HepG2 (cell line): ENCODE results near the gene GLCE. TPM values are rescaled to one million over a fixed set of nuclear protein-coding genes. Genes with fewer than 3 reads are reported as not detected.

Source experiments
- BCL6 ChIP-seq: IDR thresholded peaks from 2 replicates; pipeline ENCODE4 v1.6.1; 2016; ENCODE audit warnings: missing genetic modification reagents, missing compliant biosample characterization
- CEBPB ChIP-seq: IDR thresholded peaks from 2 replicates; pipeline ENCODE4 v1.6.1; 2011; ENCODE audit warnings: low read depth, low read length, improper control_type of control experiment, borderline replicate concordance
- CEBPG ChIP-seq: IDR thresholded peaks from 2 replicates; pipeline ENCODE4 v1.6.1; 2016
- HNF4G ChIP-seq, 2 experiments: sonication (generic) in 1 of 2; formaldehyde crosslinking in 1 of 2; IDR thresholded peaks; 2 replicates each; pipeline versions ENCODE4 v1.4.0 to v1.6.1; 2011 to 2020; ENCODE audit warnings: borderline replicate concordance in 2 of 2, low read depth in 2 of 2, mild to moderate bottlenecking in 2 of 2, low read length in 1 of 2, missing genetic modification reagents in 1 of 2, moderate library complexity in 1 of 2
- HNRNPH1 ChIP-seq: fragments of 200-400 bp; formaldehyde crosslinking; optimal IDR thresholded peaks from 2 replicates; pipeline ENCODE3; 2017; ENCODE audit warnings: mild to moderate bottlenecking, low read depth, low read length
- IRF2 ChIP-seq: IDR thresholded peaks from 2 replicates; pipeline ENCODE4 v1.6.1; 2018; ENCODE audit warnings: missing genetic modification reagents, missing compliant biosample characterization
- KDM5A ChIP-seq: fragments of 200-600 bp; sonication (generic); IDR thresholded peaks from 2 replicates; pipeline ENCODE4 v1.7.0; 2018; ENCODE audit warnings: antibody characterized with exemption, mild to moderate bottlenecking, low read length, borderline replicate concordance
- KLF9 ChIP-seq: IDR thresholded peaks from 2 replicates; pipeline ENCODE4 v1.6.1; 2016; ENCODE audit warnings: low read depth
- NFIC ChIP-seq: IDR thresholded peaks from 2 replicates; pipeline ENCODE4 v1.6.1; 2012; ENCODE audit warnings: mild to moderate bottlenecking, low read length, inconsistent platforms
- RAD51 ChIP-seq: fragments of 450-650 bp; IDR thresholded peaks from 2 replicates; pipeline ENCODE4 v1.6.1; 2016; ENCODE audit warnings: borderline replicate concordance
- SOX13 ChIP-seq, 3 experiments: fragments of 450-650 bp in 1 of 3; sonication (generic) in 1 of 3; formaldehyde crosslinking in 1 of 3; IDR thresholded peaks in 2 of 3; conservative IDR thresholded peaks in 1 of 3; 2 replicates each; pipeline versions ENCODE4 v1.5.0 to v1.6.1; 2016 to 2020; ENCODE audit warnings: antibody characterized with exemption in 1 of 3, mild to moderate bottlenecking in 1 of 3, missing compliant biosample characterization in 1 of 3, missing genetic modification reagents in 1 of 3, moderate library complexity in 1 of 3
- SP2 ChIP-seq: sonication (generic); formaldehyde crosslinking; IDR thresholded peaks from 2 replicates; pipeline ENCODE4 v1.5.1; 2020; ENCODE audit warnings: mild to moderate bottlenecking, missing genetic modification reagents
- TCF7 ChIP-seq: sonication (generic); IDR thresholded peaks from 2 replicates; pipeline ENCODE4 v1.6.1; 2016; ENCODE audit warnings: antibody characterized with exemption, low read depth
- TFAP4 ChIP-seq: sonication (generic); IDR thresholded peaks from 2 replicates; pipeline ENCODE4 v1.6.1; 2016; ENCODE audit warnings: low read depth, borderline replicate concordance
- TFE3 ChIP-seq: IDR thresholded peaks from 2 replicates; pipeline ENCODE4 v1.6.1; 2016
- XRCC5 ChIP-seq: fragments of 200-400 bp; formaldehyde crosslinking; optimal IDR thresholded peaks from 2 replicates; pipeline ENCODE3; 2017; ENCODE audit warnings: mild to moderate bottlenecking, low read length
- YEATS2 ChIP-seq: sonication (generic); formaldehyde crosslinking; IDR thresholded peaks from 2 replicates; pipeline ENCODE4 v1.4.0; 2020; ENCODE audit warnings: missing genetic modification reagents, borderline replicate concordance
- ZBTB2 ChIP-seq: sonication (generic); formaldehyde crosslinking; IDR thresholded peaks from 2 replicates; pipeline ENCODE4 v1.8.0; 2022; ENCODE audit warnings: low read depth, missing genetic modification reagents
- ZBTB7A ChIP-seq: sonication (generic); formaldehyde crosslinking; IDR thresholded peaks from 2 replicates; pipeline ENCODE4 v1.8.0; 2022; ENCODE audit warnings: mild to moderate bottlenecking, missing genetic modification reagents
- ZFX ChIP-seq: sonication (generic); formaldehyde crosslinking; IDR thresholded peaks from 2 replicates; pipeline ENCODE4 v1.4.0; 2020; ENCODE audit warnings: mild to moderate bottlenecking, low read depth, missing genetic modification reagents, moderate library complexity
- ZNF12 ChIP-seq: sonication (generic); formaldehyde crosslinking; IDR thresholded peaks from 2 replicates; pipeline ENCODE4 v1.5.0; 2020; ENCODE audit warnings: missing genetic modification reagents
- ZNF18 ChIP-seq: sonication (generic); formaldehyde crosslinking; IDR thresholded peaks from 2 replicates; pipeline ENCODE4 v1.8.0; 2022; ENCODE audit warnings: mild to moderate bottlenecking, missing genetic modification reagents; ENCODE audit not compliant: insufficient replicate concordance
- ZNF501 ChIP-seq: sonication (generic); formaldehyde crosslinking; IDR thresholded peaks from 2 replicates; pipeline ENCODE4 v1.5.1; 2020; ENCODE audit warnings: mild to moderate bottlenecking, moderate library complexity, missing genetic modification reagents
- ZNF562 ChIP-seq: sonication (generic); formaldehyde crosslinking; IDR thresholded peaks from 2 replicates; pipeline ENCODE4 v1.8.0; 2022; ENCODE audit warnings: missing genetic modification reagents, borderline replicate concordance
- ZNF619 ChIP-seq: sonication (generic); formaldehyde crosslinking; IDR thresholded peaks from 2 replicates; pipeline ENCODE4 v1.4.0; 2020; ENCODE audit warnings: mild to moderate bottlenecking, missing genetic modification reagents
- ZNF740 ChIP-seq: sonication (generic); formaldehyde crosslinking; IDR thresholded peaks from 2 replicates; pipeline ENCODE4 v1.4.0; 2020; ENCODE audit warnings: missing genetic modification reagents
- ZNF777 ChIP-seq: sonication (generic); formaldehyde crosslinking; IDR thresholded peaks from 2 replicates; pipeline ENCODE4 v1.4.0; 2020; ENCODE audit warnings: missing genetic modification reagents
- polyA plus RNA-seq, 8 experiments: library from polyadenylated mRNA; depleted of rRNA in 3 of 8; stranded (reverse) in 7 of 8; unstranded in 1 of 8; fragments of >200 nt; fragmentation: Illumina TruSeq in 4 of 8; extraction: Trizol in 4 of 8; gene quantifications; 2 replicates each; pipeline versions ENCODE4 v1.2.1 to v1.2.3, GENCODE V29; 2011 to 2016; ENCODE audit warnings: low read depth in 4 of 8, missing spikeins in 1 of 8, mixed read lengths in 1 of 8; ENCODE audit not compliant: insufficient read depth in 1 of 8
- total RNA-seq, 5 experiments: library from RNA; depleted of rRNA; stranded (reverse); fragments of >200 nt; fragmentation: Illumina TruSeq; extraction: Trizol; gene quantifications; 2 replicates each; pipeline ENCODE4 v1.2.3, GENCODE V29; 2016; ENCODE audit warnings: low read depth in 1 of 5

Gene GLCE
- total and polyA plus RNA-seq, 2 of the 13 experiments (the other 11 are each of a cell fraction or from before 2014, with no cell fraction given) = 12.9 to 23.4 TPM

- no peak for TF ChIP-seq ZNF777 (CRISPR knock-in tag)
- no peak for TF ChIP-seq RAD51
- no peak for TF ChIP-seq ZBTB2 (CRISPR knock-in tag)
- TF ChIP-seq ZFX (CRISPR knock-in tag) = no peak
- TF ChIP-seq ZNF12 (CRISPR knock-in tag) = no peak
- peak; percentile 97 for TF ChIP-seq SOX13 (IDR thresholded peaks at IDR 0.05)
- TF ChIP-seq SOX13 (CRISPR knock-in tag; conservative IDR thresholded peaks at IDR 0.05 in 1 of 2, IDR thresholded peaks at IDR 0.05 in 1 of 2) = peak in 1 of 2 experiments; percentile 99; a peak in 2 of 4 replicates
- no peak for TF ChIP-seq HNRNPH1
- TF ChIP-seq XRCC5 = peak; percentile 66
- peak; percentile 97 for TF ChIP-seq HNF4G (IDR thresholded peaks at IDR 0.05; ENCODE audit: borderline replicate concordance, low read depth, low read length)
- TF ChIP-seq HNF4G (CRISPR knock-in tag; IDR thresholded peaks at IDR 0.05; ENCODE audit: borderline replicate concordance, low read depth) = peak; percentile 95
- TF ChIP-seq CEBPG (CRISPR knock-in tag) = peak; percentile 94
- no peak for TF ChIP-seq ZNF562 (CRISPR knock-in tag)
- peak; percentile 70 for TF ChIP-seq TCF7
- no peak for TF ChIP-seq ZNF740 (CRISPR knock-in tag)
- peak; percentile 36; the same call in 1 of the 2 replicates for TF ChIP-seq YEATS2 (CRISPR knock-in tag)
- peak; percentile 87 for TF ChIP-seq IRF2 (CRISPR knock-in tag)
- no peak for TF ChIP-seq ZNF619 (CRISPR knock-in tag)
- no peak for TF ChIP-seq SP2
- TF ChIP-seq NFIC = peak; percentile 70
- no peak for TF ChIP-seq KLF9 (CRISPR knock-in tag)
- TF ChIP-seq ZNF18 (CRISPR knock-in tag) = no peak
- no peak; the same call in 1 of the 2 replicates for TF ChIP-seq KDM5A
- TF ChIP-seq TFE3 (CRISPR knock-in tag) = peak; percentile 95
- TF ChIP-seq ZBTB7A (CRISPR knock-in tag) = no peak
- peak; percentile 100 for TF ChIP-seq BCL6 (CRISPR knock-in tag)
- TF ChIP-seq TFAP4 = peak; percentile 83
- TF ChIP-seq ZNF501 (CRISPR knock-in tag) = peak; percentile 45; the same call in 1 of the 2 replicates
- TF ChIP-seq CEBPB = peak; percentile 98
These were observed 63.9 kb downstream of the GLCE start (continued) for GRCh38 chr15:69224383-69224782.
